ENCODE results near the gene FOXF2. TPM values are rescaled to one million over a fixed set of nuclear protein-coding genes. Genes with fewer than 3 reads are reported as not detected.

Gene FOXF2
- total and polyA plus RNA-seq, 2 donors (not counting 3 experiments of a cell fraction or from before 2014, with no cell fraction given), result not detected

DNA sequence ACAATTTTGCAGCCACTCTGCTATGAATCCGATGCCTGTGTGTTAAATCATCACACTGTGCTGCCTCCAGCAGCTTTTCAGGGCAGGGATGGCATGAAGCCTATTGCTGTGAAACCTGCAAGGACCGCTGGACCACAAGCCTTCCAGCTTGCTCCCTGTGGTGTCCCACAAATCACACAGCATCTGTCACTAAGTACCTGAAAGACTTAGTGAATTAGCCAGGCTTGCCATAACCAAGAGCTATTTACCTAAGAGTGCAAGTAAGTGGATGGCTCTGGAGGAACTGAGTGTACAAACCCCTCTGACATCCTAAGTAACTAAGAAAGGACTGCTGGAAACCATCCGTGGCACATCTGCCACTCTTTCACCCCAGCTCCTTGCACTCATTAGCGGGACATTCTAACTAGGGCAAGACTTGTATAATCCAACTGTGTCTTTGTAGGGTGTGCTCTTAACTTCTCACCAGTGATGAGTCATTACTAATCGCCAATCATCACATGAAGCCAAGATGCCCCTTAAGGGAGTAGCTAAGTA lies 42.8 kb upstream of the FOXF2 start:
- Histone ChIP-seq H4K20me1 (replicated peaks; ENCODE audit: control insufficient read depth, extremely low read depth, insufficient read depth, low read length) (no peaks in the 10 kb centered on the region), H3K4me2 (ENCODE audit: insufficient read depth, low read length) (no peak overlapping the region), H3K9me1 (replicated peaks; ENCODE audit: control insufficient read depth, extremely low read depth, insufficient read depth, low read length) (no peaks in the 10 kb centered on the region), H2AFZ (ENCODE audit: low read depth, low read length) (no peak overlapping the region), H3K27me3 (ENCODE audit: control insufficient read depth in 2 of 2, insufficient read depth in 2 of 2, low read length in 2 of 2) (no peaks in the 10 kb centered on the region), H3K36me3 (ENCODE audit: control insufficient read depth in 2 of 2, extremely low read depth in 1 of 2, insufficient read depth in 2 of 2, low read length in 2 of 2) (no peaks in the 10 kb centered on the region), H3K4me1 (ENCODE audit: control insufficient read depth, extremely low read depth, insufficient read depth, low read length) (no peaks in the 10 kb centered on the region), H3K79me2 (ENCODE audit: control insufficient read depth, insufficient read depth, low read length) (no peaks in the 10 kb centered on the region), H3K9me3 (replicated peaks; ENCODE audit: control insufficient read depth, insufficient read depth, low read length) (no peaks in the 10 kb centered on the region), H3K4me3 (replicated peaks in 1 of 3; ENCODE audit: insufficient read depth in 1 of 3, low read depth in 1 of 3, low read length in 3 of 3) (no peak overlapping the region), H3K9ac (replicated peaks; ENCODE audit: extremely low read depth, insufficient read depth, low read length) (no peak overlapping the region), H3K27ac (ENCODE audit: insufficient read depth, low read depth, low read length) (no peak overlapping the region)
- ChIA-PET CTCF (interaction anchor here (0.5 to 1.3 kb wide), 2 partner anchors 10 to 51 kb away, joined by 3 to 5 read pairs; no protein-coding TSS in a partner anchor), POLR2A (interaction anchor here (0.6 kb wide), 1 partner anchor 46 kb away, joined by 9 read pairs; no protein-coding TSS in a partner anchor)
- no peak for DNase-seq (ENCODE audit: low read depth, low spot score)
- TF ChIP-seq POLR2AphosphoS5 (IDR thresholded peaks at IDR 0.05; ENCODE audit: insufficient read depth, low read depth, low read length) (no peak), GATA2 (IDR thresholded peaks at IDR 0.05; ENCODE audit: insufficient read depth, insufficient read length, low read depth, low read length) (no peak), FOS (IDR thresholded peaks at IDR 0.05; ENCODE audit: borderline replicate concordance, insufficient read depth, low read length) (no peak), POLR2A (IDR thresholded peaks at IDR 0.05; ENCODE audit: low read depth, low read length) (no peak), JUN (IDR thresholded peaks at IDR 0.05; ENCODE audit: borderline replicate concordance, insufficient read depth, insufficient read length, low read depth) (no peak), MYC (IDR thresholded peaks at IDR 0.05; ENCODE audit: low read depth, low read length) (no peak), EZH2 (IDR thresholded peaks at IDR 0.05; ENCODE audit: borderline replicate concordance, low read depth, low read length, severe bottlenecking) (no peak)
- TF ChIP-seq, protein P1, sequence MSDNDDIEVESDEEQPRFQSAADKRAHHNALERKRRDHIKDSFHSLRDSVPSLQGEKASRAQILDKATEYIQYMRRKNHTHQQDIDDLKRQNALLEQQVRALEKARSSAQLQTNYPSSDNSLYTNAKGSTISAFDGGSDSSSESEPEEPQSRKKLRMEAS (IDR thresholded peaks at IDR 0.05; ENCODE audit: insufficient read depth, insufficient read length), result no peak
- TF ChIP-seq, protein P2, sequence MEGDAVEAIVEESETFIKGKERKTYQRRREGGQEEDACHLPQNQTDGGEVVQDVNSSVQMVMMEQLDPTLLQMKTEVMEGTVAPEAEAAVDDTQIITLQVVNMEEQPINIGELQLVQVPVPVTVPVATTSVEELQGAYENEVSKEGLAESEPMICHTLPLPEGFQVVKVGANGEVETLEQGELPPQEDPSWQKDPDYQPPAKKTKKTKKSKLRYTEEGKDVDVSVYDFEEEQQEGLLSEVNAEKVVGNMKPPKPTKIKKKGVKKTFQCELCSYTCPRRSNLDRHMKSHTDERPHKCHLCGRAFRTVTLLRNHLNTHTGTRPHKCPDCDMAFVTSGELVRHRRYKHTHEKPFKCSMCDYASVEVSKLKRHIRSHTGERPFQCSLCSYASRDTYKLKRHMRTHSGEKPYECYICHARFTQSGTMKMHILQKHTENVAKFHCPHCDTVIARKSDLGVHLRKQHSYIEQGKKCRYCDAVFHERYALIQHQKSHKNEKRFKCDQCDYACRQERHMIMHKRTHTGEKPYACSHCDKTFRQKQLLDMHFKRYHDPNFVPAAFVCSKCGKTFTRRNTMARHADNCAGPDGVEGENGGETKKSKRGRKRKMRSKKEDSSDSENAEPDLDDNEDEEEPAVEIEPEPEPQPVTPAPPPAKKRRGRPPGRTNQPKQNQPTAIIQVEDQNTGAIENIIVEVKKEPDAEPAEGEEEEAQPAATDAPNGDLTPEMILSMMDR (IDR thresholded peaks at IDR 0.05; ENCODE audit: extremely low read depth in 1 of 2, insufficient read depth in 1 of 2, low read depth in 1 of 2, low read length in 2 of 2), result no peak
- intact Hi-C loops (cut with micrococcal nuclease), result no loop called here
- FAIRE-seq, result no peak
- no TSS peak for BruUV-seq (replicated peaks)
- dilution Hi-C loops (cut with MboI; ENCODE audit: extremely low pct_ligation_motif_present, low sequenced_read_pairs), result no loop called here
